GM23248 (cell line): ENCODE results near the gene PCDH12. TPM values are rescaled to one million over a fixed set of nuclear protein-coding genes. Genes with fewer than 3 reads are reported as not detected.

Experiments
- DNase-seq: peaks from one replicate; pipeline ENCODE4 v3.0.0-alpha.2; 2015
- H2AFZ ChIP-seq: fragments of 200-600 bp; sonication (generic); 2 replicates; pipeline ENCODE4 v1.6.1; 2016; ENCODE audit warnings: antibody characterized with exemption
- H3F3A ChIP-seq: fragments of 200-600 bp; sonication (generic); 2 replicates; pipeline ENCODE4 v1.6.1; 2016; ENCODE audit warnings: mild to moderate bottlenecking, antibody characterized with exemption, mixed run types; ENCODE audit not compliant: insufficient read depth
- H3K27ac ChIP-seq: fragments of 200-600 bp; sonication (generic); 2 replicates; pipeline ENCODE4 v1.5.1; 2016; ENCODE audit warnings: mild to moderate bottlenecking
- H3K27me3 ChIP-seq: fragments of 200-600 bp; sonication (generic); replicated peaks from 2 replicates; pipeline ENCODE4 v1.6.1; 2016; ENCODE audit warnings: mild to moderate bottlenecking; ENCODE audit not compliant: insufficient read depth
- H3K36me3 ChIP-seq: fragments of 200-600 bp; sonication (generic); 2 replicates; pipeline ENCODE4 v1.6.1; 2016; ENCODE audit warnings: low read depth, mild to moderate bottlenecking
- H3K4me1 ChIP-seq: fragments of 200-600 bp; sonication (generic); 2 replicates; pipeline ENCODE4 v1.6.1; 2016; ENCODE audit warnings: mild to moderate bottlenecking; ENCODE audit not compliant: insufficient read depth
- H3K4me2 ChIP-seq: fragments of 200-600 bp; sonication (generic); one replicate; pipeline ENCODE4 v1.6.1; 2016; ENCODE audit warnings: mild to moderate bottlenecking; ENCODE audit not compliant: unreplicated experiment
- H3K4me3 ChIP-seq: fragments of 200-600 bp; sonication (generic); 2 replicates; pipeline ENCODE4 v1.5.1; 2016; ENCODE audit warnings: mild to moderate bottlenecking
- H3K79me2 ChIP-seq: fragments of 200-600 bp; sonication (generic); 2 replicates; pipeline ENCODE4 v1.6.1; 2016; ENCODE audit warnings: mild to moderate bottlenecking; ENCODE audit not compliant: insufficient read depth
- H3K9ac ChIP-seq: fragments of 200-600 bp; sonication (generic); 2 replicates; pipeline ENCODE4 v1.6.1; 2016; ENCODE audit warnings: mild to moderate bottlenecking
- H3K9me2 ChIP-seq: fragments of 200-600 bp; sonication (generic); 2 replicates; pipeline ENCODE4 v1.6.1; 2016; ENCODE audit warnings: mixed run types, mild to moderate bottlenecking, moderate library complexity; ENCODE audit not compliant: insufficient read depth
- H3K9me3 ChIP-seq: fragments of 200-600 bp; sonication (generic); one replicate; pipeline ENCODE4 v1.6.1; 2017; ENCODE audit warnings: low read depth
- H4K20me1 ChIP-seq: fragments of 200-600 bp; sonication (generic); 2 replicates; pipeline ENCODE4 v1.6.0; 2016; ENCODE audit not compliant: insufficient read depth
- EZH2 ChIP-seq: fragments of 200-600 bp; sonication (generic); IDR thresholded peaks from 2 replicates; pipeline ENCODE4 v1.6.1; 2018; ENCODE audit warnings: antibody characterized with exemption, mild to moderate bottlenecking; ENCODE audit not compliant: insufficient read depth, poor library complexity, severe bottlenecking
- EZH2phosphoT487 ChIP-seq: fragments of 200-600 bp; sonication (generic); IDR thresholded peaks from 2 replicates; pipeline ENCODE4 v1.6.1; 2018; ENCODE audit warnings: antibody characterized with exemption, moderate library complexity, mild to moderate bottlenecking, low read depth; ENCODE audit not compliant: insufficient read depth
- WGBS, 2 experiments: methylation state at CpG; one replicate each; pipeline ENCODE4 v1.1.6; 2015 to 2017; ENCODE audit warnings: low lambda C conversion rate in 2 of 2, low coverage in 1 of 2; ENCODE audit errors: missing lambda C conversion rate in 2 of 2; 5-methylcytosine and 5-hydroxymethylcytosine counted together
- in situ Hi-C: fragments of 300-500 bp; cut with MboI; formaldehyde crosslinking; loops from 2 replicates; pipeline ENCODE4 v1.15.0; 2020
- polyA plus RNA-seq: library from polyadenylated mRNA; unstranded; fragments of >200 nt; fragmentation: Nextera tagmentation; extraction: Ambion mirVana; gene quantifications from 2 replicates; pipeline ENCODE4 v1.2.1, GENCODE V29; 2016
- total RNA-seq: library from RNA; depleted of rRNA; stranded (reverse); fragments of >200 nt; shearing (Covaris generic); gene quantifications from 2 replicates; pipeline ENCODE4 v1.2.3, GENCODE V29; 2014

Gene PCDH12
- total and polyA plus RNA-seq, 2 experiments from 2014 or later: 0.36 TPM; not detected in 1

DNA sequence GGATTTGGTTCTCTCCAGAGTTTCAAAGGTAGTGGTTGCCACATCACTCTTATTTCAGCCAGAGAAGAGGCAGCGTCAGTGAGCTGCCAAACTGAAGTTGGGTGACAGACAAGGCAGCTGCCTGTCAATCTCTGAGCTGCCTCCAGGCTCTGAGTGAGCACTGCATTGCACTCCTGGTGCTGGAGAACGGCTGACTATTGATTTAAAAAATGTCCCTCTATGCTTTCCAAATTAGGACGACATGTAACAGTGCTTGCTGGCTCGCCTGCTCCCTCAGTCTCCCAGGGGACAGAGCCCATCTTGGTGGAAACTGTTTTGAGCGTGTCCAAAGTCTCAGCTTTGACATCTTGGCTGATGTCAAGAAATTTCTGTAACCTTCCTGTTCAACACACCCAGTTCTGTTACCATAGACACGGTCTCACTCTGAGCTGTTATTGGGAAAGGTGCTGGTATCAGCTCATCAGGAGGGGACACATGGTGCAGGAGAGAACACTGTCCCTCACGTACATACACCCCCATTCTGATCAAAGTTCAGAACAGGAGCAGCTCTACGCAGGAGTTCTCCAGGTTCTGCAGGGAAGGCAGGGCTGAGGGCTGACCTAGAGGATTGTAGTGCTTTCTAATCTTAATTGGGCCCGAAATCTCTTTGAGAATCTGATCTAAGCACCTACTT, 15.7 kb downstream of the PCDH12 start:
- H3K27ac ChIP-seq: peak overlapping the region; percentile 42
- peaks cover 22% of the 10 kb centered on the region for H3F3A ChIP-seq
- TF ChIP-seq EZH2: no peak
- TF ChIP-seq EZH2phosphoT487: no peak
- in situ Hi-C loops: no loop called here
- no peaks in the 10 kb centered on the region; the same call in 1 of the 2 replicates for H3K36me3 ChIP-seq
- no peaks in the 10 kb centered on the region for H3K9me2 ChIP-seq
- peak overlapping the region; percentile 14 for H3K9ac ChIP-seq
- H3K9me3 ChIP-seq: no peaks in the 10 kb centered on the region
- H3K4me2 ChIP-seq: peak overlapping the region; percentile 8
- DNase-seq: no peak
- H3K4me1 ChIP-seq: peaks cover 30% of the 10 kb centered on the region
- H4K20me1 ChIP-seq: no peaks in the 10 kb centered on the region
- no peaks in the 10 kb centered on the region for H3K27me3 ChIP-seq
- 39 to 45% methylated on average over 9 of the region's 9 CpGs for WGBS, 2 experiments
- no peak overlapping the region for H3K4me3 ChIP-seq
- H2AFZ ChIP-seq: no peak overlapping the region
- no peaks in the 10 kb centered on the region for H3K79me2 ChIP-seq

DNA sequence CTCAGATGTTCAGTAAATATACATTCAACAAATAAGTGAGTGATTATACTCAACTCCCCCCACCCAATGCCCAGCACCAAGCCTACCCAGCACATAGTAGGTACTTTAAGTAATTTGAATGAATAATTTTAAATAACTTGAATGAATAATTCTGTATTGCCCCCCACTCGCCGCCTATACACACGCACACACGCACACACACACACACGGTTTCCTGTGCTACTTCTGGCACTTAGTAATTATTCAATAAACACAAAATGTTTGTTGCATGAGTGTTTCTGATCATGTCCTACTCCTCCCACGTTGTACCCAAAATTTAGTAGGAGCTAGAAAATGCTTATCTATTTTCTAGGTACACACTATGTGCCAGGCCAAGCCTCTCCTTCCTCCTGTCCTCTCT, 16.2 kb downstream of the PCDH12 start:
- H3K9me2 ChIP-seq: no peaks in the 10 kb centered on the region
- 52 to 59% methylated on average over 6 of the region's 6 CpGs for WGBS, 2 experiments
- peak overlapping the region; percentile 14 for H3K9ac ChIP-seq
- H3K79me2 ChIP-seq: no peaks in the 10 kb centered on the region
- in situ Hi-C loops: no loop called here
- no peaks in the 10 kb centered on the region; the same call in 1 of the 2 replicates for H3K36me3 ChIP-seq
- no peaks in the 10 kb centered on the region for H3K27me3 ChIP-seq
- peaks cover 30% of the 10 kb centered on the region for H3K4me1 ChIP-seq
- H2AFZ ChIP-seq: no peak overlapping the region
- H3K9me3 ChIP-seq: no peaks in the 10 kb centered on the region
- peaks cover 22% of the 10 kb centered on the region for H3F3A ChIP-seq
- DNase-seq: peak; percentile 45
- H4K20me1 ChIP-seq: no peaks in the 10 kb centered on the region
- peak overlapping the region; percentile 49 for H3K4me2 ChIP-seq
- TF ChIP-seq EZH2 (no peak), EZH2phosphoT487 (no peak)
- H3K27ac ChIP-seq: peak overlapping the region; percentile 77
- no peak overlapping the region for H3K4me3 ChIP-seq

DNA sequence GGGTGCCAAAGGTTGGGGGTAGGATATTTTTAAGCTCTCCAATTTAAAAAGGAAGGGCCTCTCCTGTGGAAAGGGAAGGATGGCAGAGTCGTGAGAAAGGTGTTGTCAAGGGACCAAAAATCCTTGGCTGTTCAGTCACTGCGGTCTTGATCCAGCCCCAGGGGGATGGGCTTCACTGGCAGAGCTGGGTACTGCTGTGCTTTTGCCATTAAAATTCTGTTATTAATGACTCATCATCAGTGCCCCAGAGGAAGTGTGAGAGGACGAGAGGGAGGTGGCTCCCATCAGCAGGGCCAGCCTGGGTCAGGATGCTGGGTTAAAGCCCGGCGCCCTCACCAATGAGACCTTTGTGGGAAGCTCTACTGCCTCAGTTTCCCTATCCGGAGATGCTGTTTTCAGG, 16.7 kb downstream of the PCDH12 start:
- in situ Hi-C loops: no loop called here
- WGBS, 2 experiments: 23 to 27% methylated on average over 6 of the region's 6 CpGs
- H3K27ac ChIP-seq: peak overlapping the region; percentile 77

DNA sequence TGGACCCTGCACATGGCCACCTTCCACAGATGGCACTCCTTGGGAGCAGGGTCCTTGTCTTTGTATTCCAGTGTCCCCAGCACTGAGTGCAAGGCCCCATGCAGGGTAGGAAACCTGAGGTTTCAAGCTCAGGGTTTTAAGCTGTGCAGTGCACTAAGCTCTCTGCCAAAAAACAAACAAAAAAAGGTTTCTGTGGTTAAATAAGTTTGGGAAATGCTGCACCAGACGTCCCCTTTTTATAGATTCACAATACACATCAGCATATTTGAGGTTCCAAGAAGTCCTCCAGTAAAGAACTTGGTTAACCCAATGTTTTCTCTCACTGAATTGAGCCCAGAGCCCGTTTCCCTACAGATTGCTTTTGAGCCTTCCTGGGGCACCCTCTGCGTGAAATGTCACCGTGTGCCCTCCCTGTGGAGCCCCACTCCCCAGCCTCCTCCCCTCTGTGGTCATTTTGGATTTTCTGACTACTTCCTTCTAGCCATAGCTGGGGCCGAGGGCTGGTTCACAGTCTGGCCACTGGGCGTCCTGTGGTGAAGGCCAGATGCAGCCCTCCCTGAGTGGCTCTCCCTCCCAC, 17.2 kb downstream of the PCDH12 start:
- H3K79me2 ChIP-seq: no peaks in the 10 kb centered on the region
- TF ChIP-seq EZH2phosphoT487 (no peak), EZH2 (no peak)
- in situ Hi-C loops: no loop called here
- H3K9me3 ChIP-seq: no peaks in the 10 kb centered on the region
- no peaks in the 10 kb centered on the region for H3K27me3 ChIP-seq
- H3K9ac ChIP-seq: peak overlapping the region; percentile 48
- peaks cover 22% of the 10 kb centered on the region for H3F3A ChIP-seq
- peak overlapping the region; percentile 49 for H3K4me2 ChIP-seq
- WGBS, 2 experiments: 4 to 10% methylated on average over 5 to 6 of the region's 6 CpGs
- H2AFZ ChIP-seq: 0 out of 2 replicates have a peak overlapping the region, but pooled peaks have one; percentile 6
- H4K20me1 ChIP-seq: no peaks in the 10 kb centered on the region
- no peak overlapping the region for H3K4me3 ChIP-seq
- peaks cover 30% of the 10 kb centered on the region for H3K4me1 ChIP-seq
- peak overlapping the region; percentile 77 for H3K27ac ChIP-seq
- H3K36me3 ChIP-seq: no peaks in the 10 kb centered on the region; the same call in 1 of the 2 replicates
- DNase-seq: peak; percentile 80
- no peaks in the 10 kb centered on the region for H3K9me2 ChIP-seq

More for the DNA sequence above, 16.7 kb downstream of the PCDH12 start:
- no peak for TF ChIP-seq EZH2phosphoT487
- no peak for TF ChIP-seq EZH2
- Histone ChIP-seq H3K79me2 (no peaks in the 10 kb centered on the region), H3K36me3 (no peaks in the 10 kb centered on the region; the same call in 1 of the 2 replicates), H3K9me3 (no peaks in the 10 kb centered on the region), H3K9me2 (no peaks in the 10 kb centered on the region), H3K4me3 (no peak overlapping the region), H3K27me3 (no peaks in the 10 kb centered on the region), H4K20me1 (no peaks in the 10 kb centered on the region), H3K4me1 (peaks cover 30% of the 10 kb centered on the region), H2AFZ (0 out of 2 replicates have a peak overlapping the region, but pooled peaks have one; percentile 6), H3K4me2 (peak overlapping the region; percentile 49), H3K9ac (peak overlapping the region; percentile 48), H3F3A (peaks cover 22% of the 10 kb centered on the region)
- peak; percentile 83 for DNase-seq
